D721Med (cell line): ENCODE data around the gene MBP.

Experiments used
- DNase-seq: peaks from one replicate; pipeline ENCODE4 v3.0.0; 2011; ENCODE audit warnings: low spot score; ENCODE audit not compliant: insufficient read length
- FAIRE-seq: peaks from 2 replicates; lab custom pipeline; 2011; peaks lifted over from hg19 to GRCh38; lab: Jason Lieb, UNC
- CTCF ChIP-seq: IDR thresholded peaks from 2 replicates; pipeline ENCODE4 v1.5.1; 2012; ENCODE audit warnings: mild to moderate bottlenecking, control low read depth; ENCODE audit not compliant: insufficient read depth; ENCODE audit errors: missing control alignments

Gene MBP

GRCh38 chr18:77098538-77099174, 33.9 kb downstream of the MBP start:
- no peak for DNase-seq
- TF ChIP-seq CTCF, result no peak
- FAIRE-seq, result no peak

- TF ChIP-seq CTCF, result no peak
- peak; percentile 16 for FAIRE-seq
Observed at GRCh38 chr18:77098029-77098428, 34.6 kb downstream of the MBP start.

GRCh38 chr18:77096936-77097886, 35.4 kb downstream of the MBP start:
- DNase-seq (no peak), FAIRE-seq (no peak)
- no peak for TF ChIP-seq CTCF

More at GRCh38 chr18:77098029-77098428, 34.6 kb downstream of the MBP start:
- DNase-seq, result no peak

- TF ChIP-seq CTCF, result no peak
- FAIRE-seq (peak; percentile 85), DNase-seq (no peak)
Observed at GRCh38 chr18:77095391-77096371, 36.9 kb downstream of the MBP start.

- no peak for DNase-seq
- no peak for TF ChIP-seq CTCF
- FAIRE-seq, result no peak
Observed at GRCh38 chr18:77093586-77093985, 39.0 kb downstream of the MBP start.

GRCh38 chr18:77093067-77093430, 39.5 kb downstream of the MBP start:
- FAIRE-seq (no peak), DNase-seq (no peak)
- no peak for TF ChIP-seq CTCF
